K562 (cell line): ENCODE data around the gene TMEFF1. TPM values are rescaled to one million over a fixed set of nuclear protein-coding genes. Genes with fewer than 3 reads are reported as not detected.

Experiments
- NRF1 ChIP-seq, 2 experiments: fragments of 450-650 bp; IDR thresholded peaks in 1 of 2; conservative IDR thresholded peaks in 1 of 2; 2 replicates each; pipeline ENCODE4 v1.6.1; 2014; ENCODE audit warnings: mild to moderate bottlenecking in 2 of 2
- SOX6 ChIP-seq: fragments of 450-650 bp; IDR thresholded peaks from 2 replicates; pipeline ENCODE4 v1.6.1; 2014; ENCODE audit warnings: mild to moderate bottlenecking
- ZBTB7A ChIP-seq: IDR thresholded peaks from 2 replicates; pipeline ENCODE4 v1.6.1; 2011; ENCODE audit warnings: low read depth, mild to moderate bottlenecking, low read length, moderate library complexity, borderline replicate concordance; ENCODE audit not compliant: control insufficient read depth
- ZNF655 ChIP-seq: fragments of 250-450 bp; sonication (Bioruptor Pico); IDR thresholded peaks from 2 replicates; pipeline ENCODE4 v1.5.0; 2021
- polyA plus RNA-seq, 8 experiments: library from polyadenylated mRNA; depleted of rRNA in 4 of 8; stranded (reverse) in 5 of 8; unstranded in 3 of 8; fragments of >200 nt; fragmentation: Nextera tagmentation in 2 of 8; fragmentation: Illumina TruSeq in 1 of 8; extraction: Ambion mirVana in 2 of 8; extraction: Trizol in 1 of 8; gene quantifications; 2 replicates each; pipeline versions ENCODE4 v1.2.1 to v1.2.3, GENCODE V29; 2011 to 2014; ENCODE audit warnings: inconsistent platforms in 1 of 8, missing spikeins in 1 of 8
- total RNA-seq, 7 experiments: library from RNA; depleted of rRNA in 6 of 7; stranded (reverse); fragments of >200 nt in 6 of 7; fragmentation: Illumina TruSeq in 2 of 7; extraction: Trizol in 2 of 7; gene quantifications; 2 replicates each; pipeline versions ENCODE4 v1.2.1 to v1.2.3, GENCODE V29; 2011 to 2021; ENCODE audit warnings: low replicate concordance in 1 of 7
- TF ChIP-seq, protein P1 (sequence below): fragments of 450-650 bp; IDR thresholded peaks from 2 replicates; pipeline ENCODE4 v1.6.1; 2016; ENCODE audit warnings: mild to moderate bottlenecking, moderate library complexity
- TF ChIP-seq, protein P2 (sequence below): fragments of 200-800 bp; sonication (Bioruptor generic); IDR thresholded peaks from 2 replicates; pipeline ENCODE4 v1.6.1; 2017; ENCODE audit warnings: missing genetic modification characterization, missing compliant biosample characterization

TMEFF1 gene
- total and polyA plus RNA-seq, 9 of the 15 experiments (the other 6 are each of a cell fraction or from before 2014, with no cell fraction given), result 0.07 to 1.1 (median 0.28) TPM; not detected in 2

GRCh38 chr9:100472788-100473275 lies at the start of gene TMEFF1 (continued):
- TF ChIP-seq, protein P1, sequence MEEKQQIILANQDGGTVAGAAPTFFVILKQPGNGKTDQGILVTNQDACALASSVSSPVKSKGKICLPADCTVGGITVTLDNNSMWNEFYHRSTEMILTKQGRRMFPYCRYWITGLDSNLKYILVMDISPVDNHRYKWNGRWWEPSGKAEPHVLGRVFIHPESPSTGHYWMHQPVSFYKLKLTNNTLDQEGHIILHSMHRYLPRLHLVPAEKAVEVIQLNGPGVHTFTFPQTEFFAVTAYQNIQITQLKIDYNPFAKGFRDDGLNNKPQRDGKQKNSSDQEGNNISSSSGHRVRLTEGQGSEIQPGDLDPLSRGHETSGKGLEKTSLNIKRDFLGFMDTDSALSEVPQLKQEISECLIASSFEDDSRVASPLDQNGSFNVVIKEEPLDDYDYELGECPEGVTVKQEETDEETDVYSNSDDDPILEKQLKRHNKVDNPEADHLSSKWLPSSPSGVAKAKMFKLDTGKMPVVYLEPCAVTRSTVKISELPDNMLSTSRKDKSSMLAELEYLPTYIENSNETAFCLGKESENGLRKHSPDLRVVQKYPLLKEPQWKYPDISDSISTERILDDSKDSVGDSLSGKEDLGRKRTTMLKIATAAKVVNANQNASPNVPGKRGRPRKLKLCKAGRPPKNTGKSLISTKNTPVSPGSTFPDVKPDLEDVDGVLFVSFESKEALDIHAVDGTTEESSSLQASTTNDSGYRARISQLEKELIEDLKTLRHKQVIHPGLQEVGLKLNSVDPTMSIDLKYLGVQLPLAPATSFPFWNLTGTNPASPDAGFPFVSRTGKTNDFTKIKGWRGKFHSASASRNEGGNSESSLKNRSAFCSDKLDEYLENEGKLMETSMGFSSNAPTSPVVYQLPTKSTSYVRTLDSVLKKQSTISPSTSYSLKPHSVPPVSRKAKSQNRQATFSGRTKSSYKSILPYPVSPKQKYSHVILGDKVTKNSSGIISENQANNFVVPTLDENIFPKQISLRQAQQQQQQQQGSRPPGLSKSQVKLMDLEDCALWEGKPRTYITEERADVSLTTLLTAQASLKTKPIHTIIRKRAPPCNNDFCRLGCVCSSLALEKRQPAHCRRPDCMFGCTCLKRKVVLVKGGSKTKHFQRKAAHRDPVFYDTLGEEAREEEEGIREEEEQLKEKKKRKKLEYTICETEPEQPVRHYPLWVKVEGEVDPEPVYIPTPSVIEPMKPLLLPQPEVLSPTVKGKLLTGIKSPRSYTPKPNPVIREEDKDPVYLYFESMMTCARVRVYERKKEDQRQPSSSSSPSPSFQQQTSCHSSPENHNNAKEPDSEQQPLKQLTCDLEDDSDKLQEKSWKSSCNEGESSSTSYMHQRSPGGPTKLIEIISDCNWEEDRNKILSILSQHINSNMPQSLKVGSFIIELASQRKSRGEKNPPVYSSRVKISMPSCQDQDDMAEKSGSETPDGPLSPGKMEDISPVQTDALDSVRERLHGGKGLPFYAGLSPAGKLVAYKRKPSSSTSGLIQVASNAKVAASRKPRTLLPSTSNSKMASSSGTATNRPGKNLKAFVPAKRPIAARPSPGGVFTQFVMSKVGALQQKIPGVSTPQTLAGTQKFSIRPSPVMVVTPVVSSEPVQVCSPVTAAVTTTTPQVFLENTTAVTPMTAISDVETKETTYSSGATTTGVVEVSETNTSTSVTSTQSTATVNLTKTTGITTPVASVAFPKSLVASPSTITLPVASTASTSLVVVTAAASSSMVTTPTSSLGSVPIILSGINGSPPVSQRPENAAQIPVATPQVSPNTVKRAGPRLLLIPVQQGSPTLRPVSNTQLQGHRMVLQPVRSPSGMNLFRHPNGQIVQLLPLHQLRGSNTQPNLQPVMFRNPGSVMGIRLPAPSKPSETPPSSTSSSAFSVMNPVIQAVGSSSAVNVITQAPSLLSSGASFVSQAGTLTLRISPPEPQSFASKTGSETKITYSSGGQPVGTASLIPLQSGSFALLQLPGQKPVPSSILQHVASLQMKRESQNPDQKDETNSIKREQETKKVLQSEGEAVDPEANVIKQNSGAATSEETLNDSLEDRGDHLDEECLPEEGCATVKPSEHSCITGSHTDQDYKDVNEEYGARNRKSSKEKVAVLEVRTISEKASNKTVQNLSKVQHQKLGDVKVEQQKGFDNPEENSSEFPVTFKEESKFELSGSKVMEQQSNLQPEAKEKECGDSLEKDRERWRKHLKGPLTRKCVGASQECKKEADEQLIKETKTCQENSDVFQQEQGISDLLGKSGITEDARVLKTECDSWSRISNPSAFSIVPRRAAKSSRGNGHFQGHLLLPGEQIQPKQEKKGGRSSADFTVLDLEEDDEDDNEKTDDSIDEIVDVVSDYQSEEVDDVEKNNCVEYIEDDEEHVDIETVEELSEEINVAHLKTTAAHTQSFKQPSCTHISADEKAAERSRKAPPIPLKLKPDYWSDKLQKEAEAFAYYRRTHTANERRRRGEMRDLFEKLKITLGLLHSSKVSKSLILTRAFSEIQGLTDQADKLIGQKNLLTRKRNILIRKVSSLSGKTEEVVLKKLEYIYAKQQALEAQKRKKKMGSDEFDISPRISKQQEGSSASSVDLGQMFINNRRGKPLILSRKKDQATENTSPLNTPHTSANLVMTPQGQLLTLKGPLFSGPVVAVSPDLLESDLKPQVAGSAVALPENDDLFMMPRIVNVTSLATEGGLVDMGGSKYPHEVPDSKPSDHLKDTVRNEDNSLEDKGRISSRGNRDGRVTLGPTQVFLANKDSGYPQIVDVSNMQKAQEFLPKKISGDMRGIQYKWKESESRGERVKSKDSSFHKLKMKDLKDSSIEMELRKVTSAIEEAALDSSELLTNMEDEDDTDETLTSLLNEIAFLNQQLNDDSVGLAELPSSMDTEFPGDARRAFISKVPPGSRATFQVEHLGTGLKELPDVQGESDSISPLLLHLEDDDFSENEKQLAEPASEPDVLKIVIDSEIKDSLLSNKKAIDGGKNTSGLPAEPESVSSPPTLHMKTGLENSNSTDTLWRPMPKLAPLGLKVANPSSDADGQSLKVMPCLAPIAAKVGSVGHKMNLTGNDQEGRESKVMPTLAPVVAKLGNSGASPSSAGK, result peak; percentile 58
- peak in 1 of 2 experiments; percentile 27; a peak in 1 of 4 replicates for TF ChIP-seq NRF1 (conservative IDR thresholded peaks at IDR 0.05 in 1 of 2, IDR thresholded peaks at IDR 0.05 in 1 of 2)
- peak; percentile 94; the same call in 1 of the 2 replicates for TF ChIP-seq ZBTB7A
- TF ChIP-seq, protein P2, sequence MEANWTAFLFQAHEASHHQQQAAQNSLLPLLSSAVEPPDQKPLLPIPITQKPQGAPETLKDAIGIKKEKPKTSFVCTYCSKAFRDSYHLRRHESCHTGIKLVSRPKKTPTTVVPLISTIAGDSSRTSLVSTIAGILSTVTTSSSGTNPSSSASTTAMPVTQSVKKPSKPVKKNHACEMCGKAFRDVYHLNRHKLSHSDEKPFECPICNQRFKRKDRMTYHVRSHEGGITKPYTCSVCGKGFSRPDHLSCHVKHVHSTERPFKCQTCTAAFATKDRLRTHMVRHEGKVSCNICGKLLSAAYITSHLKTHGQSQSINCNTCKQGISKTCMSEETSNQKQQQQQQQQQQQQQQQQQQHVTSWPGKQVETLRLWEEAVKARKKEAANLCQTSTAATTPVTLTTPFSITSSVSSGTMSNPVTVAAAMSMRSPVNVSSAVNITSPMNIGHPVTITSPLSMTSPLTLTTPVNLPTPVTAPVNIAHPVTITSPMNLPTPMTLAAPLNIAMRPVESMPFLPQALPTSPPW (CRISPR knock-in tag), result peak; percentile 80
- no peak for TF ChIP-seq ZNF655 (CRISPR knock-in tag)
- TF ChIP-seq SOX6, result no peak
